OCI-LY7 (cell line): ENCODE data around the gene KIRREL3. TPM values are rescaled to one million over a fixed set of nuclear protein-coding genes. Genes with fewer than 3 reads are reported as not detected.

ENCODE experiments used
- BruUV-seq: library from RNA; stranded (reverse); fragments of 400-500 nt; replicated peaks from 2 replicates; lab custom pipeline; 2021; lab: Mats Ljungman, UMichigan
- CTCF ChIA-PET: fragments of 300-600 bp; sonication (Branson Sonifier 250); formaldehyde crosslinking; loops from one replicate; lab custom pipeline; 2022; ENCODE audit warnings: antibody characterized with exemption; ENCODE audit not compliant: unreplicated experiment; lab: Charles Lee
- POLR2A ChIA-PET: fragments of 300-600 bp; sonication (Branson Sonifier 250); formaldehyde crosslinking; loops from one replicate; lab custom pipeline; 2022; ENCODE audit warnings: antibody characterized with exemption; lab: Charles Lee
- DNase-seq: peaks from one replicate; pipeline ENCODE4 v3.0.0-alpha.2; 2015; ENCODE audit warnings: low spot score
- H2AFZ ChIP-seq: fragments of 200-600 bp; sonication (generic), shearing (Covaris generic); 2 replicates; pipeline ENCODE4 v1.6.1; 2014; ENCODE audit warnings: mild to moderate bottlenecking, antibody characterized with exemption, low read length, moderate library complexity
- H3K27ac ChIP-seq: fragments of 200-600 bp; sonication (generic); 2 replicates; pipeline ENCODE4 v1.5.1; 2014; ENCODE audit warnings: mixed run types, low read depth, mild to moderate bottlenecking, moderate library complexity, low read length, inconsistent platforms; ENCODE audit not compliant: poor library complexity, severe bottlenecking
- H3K36me3 ChIP-seq: fragments of 200-600 bp; sonication (generic); 2 replicates; pipeline ENCODE4 v1.6.1; 2014; ENCODE audit warnings: mild to moderate bottlenecking, antibody characterized with exemption, low read length, moderate library complexity, mixed read lengths; ENCODE audit not compliant: insufficient read depth
- H3K4me1 ChIP-seq: fragments of 200-600 bp; sonication (generic); 2 replicates; pipeline ENCODE4 v1.5.1; 2014; ENCODE audit warnings: mild to moderate bottlenecking, low read length; ENCODE audit not compliant: insufficient read depth, poor library complexity, severe bottlenecking
- H3K4me2 ChIP-seq: fragments of 200-600 bp; sonication (generic); 2 replicates; pipeline ENCODE4 v1.6.1; 2014; ENCODE audit warnings: mild to moderate bottlenecking, low read length
- H3K4me3 ChIP-seq: fragments of 200-600 bp; sonication (generic); 2 replicates; pipeline ENCODE4 v1.5.1; 2014; ENCODE audit warnings: mild to moderate bottlenecking, low read depth, low read length; ENCODE audit not compliant: poor library complexity, severe bottlenecking
- H3K79me2 ChIP-seq: fragments of 200-600 bp; sonication (generic); 2 replicates; pipeline ENCODE4 v1.6.1; 2016; ENCODE audit warnings: low read depth, mild to moderate bottlenecking, low read length, moderate library complexity, mixed read lengths; ENCODE audit not compliant: insufficient read depth
- H3K9me2 ChIP-seq: fragments of 200-600 bp; sonication (generic); 2 replicates; pipeline ENCODE4 v1.6.1; 2016; ENCODE audit warnings: mild to moderate bottlenecking, low read length, mixed read lengths; ENCODE audit not compliant: insufficient read depth
- H3K9me3 ChIP-seq: fragments of 200-600 bp; sonication (generic); 2 replicates; pipeline ENCODE4 v1.6.1; 2014; ENCODE audit warnings: mild to moderate bottlenecking, mixed run types, low read length, mixed read lengths
- H4K20me1 ChIP-seq: fragments of 200-600 bp; sonication (generic); 2 replicates; pipeline ENCODE4 v1.6.1; 2014; ENCODE audit warnings: mild to moderate bottlenecking, antibody characterized with exemption, low read length, moderate library complexity, mixed read lengths; ENCODE audit not compliant: insufficient read depth
- EZH2phosphoT487 ChIP-seq: fragments of 200-600 bp; sonication (generic); IDR thresholded peaks from 2 replicates; pipeline ENCODE4 v1.6.1; 2018; ENCODE audit warnings: low read depth, borderline replicate concordance, mild to moderate bottlenecking, mixed run types, antibody characterized with exemption, low read length, moderate library complexity, mixed read lengths
- intact Hi-C: fragments of 100-400 bp; cut with micrococcal nuclease; formaldehyde crosslinking; loops from one replicate; pipeline ENCODE4 v1.10.0; 2022; ENCODE audit not compliant: unreplicated experiment
- total RNA-seq, 2 experiments: library from RNA; depleted of rRNA in 1 of 2; stranded (reverse); fragments of >200 nt in 1 of 2; shearing (Covaris generic) in 1 of 2; gene quantifications; 2 replicates each; pipeline ENCODE4 v1.2.3, GENCODE V29; 2014 to 2022
- TF ChIP-seq, protein P1 (sequence below): fragments of 200-600 bp; sonication (generic); conservative IDR thresholded peaks from 2 replicates; pipeline ENCODE4 v1.5.1; 2014; ENCODE audit warnings: mild to moderate bottlenecking, antibody characterized with exemption, low read length, moderate library complexity, mixed read lengths

KIRREL3 gene
- total RNA-seq, 2 experiments from 2014 or later: not detected

DNA sequence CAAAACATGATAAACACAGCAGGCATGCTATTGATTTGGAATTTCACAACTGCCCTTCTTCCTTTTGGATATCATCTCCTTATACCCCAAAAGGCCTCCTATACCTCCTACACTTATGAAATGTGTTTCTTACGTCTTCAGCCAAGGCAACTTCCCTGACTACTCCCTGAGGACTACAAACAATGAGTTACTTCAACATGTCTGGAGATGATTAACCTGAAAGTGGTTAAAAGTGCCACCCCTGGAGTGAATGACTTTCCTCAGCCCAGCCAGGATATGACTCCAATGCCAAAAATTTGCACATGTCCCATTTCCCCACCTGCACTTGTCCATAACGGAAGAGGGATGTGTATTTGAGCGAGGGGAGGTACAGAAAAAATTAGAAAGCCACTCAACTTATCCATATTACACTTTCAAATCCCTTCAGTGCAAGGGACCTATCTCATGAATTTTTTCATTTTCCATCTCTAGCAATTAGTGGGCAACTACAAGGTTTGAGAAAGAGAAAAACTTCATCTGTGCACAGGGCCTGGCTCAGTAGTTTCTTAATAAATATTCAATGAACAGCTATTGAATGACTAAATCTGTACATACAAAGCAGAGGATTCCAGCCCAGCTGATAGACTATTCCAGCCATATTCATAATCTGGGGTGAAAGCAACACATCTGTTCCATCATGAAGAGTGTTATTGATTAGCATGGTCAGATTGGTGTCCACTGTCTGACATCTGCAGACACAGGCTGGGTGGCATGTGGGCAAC is 36.8 kb downstream of the KIRREL3 start:
- H3K79me2 ChIP-seq: no peaks in the 10 kb centered on the region
- no peak for DNase-seq
- CTCF ChIA-PET: no interaction called here
- no peak overlapping the region for H3K4me2 ChIP-seq
- intact Hi-C loops: no loop called here
- no peak overlapping the region for H2AFZ ChIP-seq
- no peaks in the 10 kb centered on the region for H4K20me1 ChIP-seq
- no peaks in the 10 kb centered on the region for H3K36me3 ChIP-seq
- no TSS peak for BruUV-seq
- no peaks in the 10 kb centered on the region for H3K4me1 ChIP-seq
- TF ChIP-seq, protein P1, sequence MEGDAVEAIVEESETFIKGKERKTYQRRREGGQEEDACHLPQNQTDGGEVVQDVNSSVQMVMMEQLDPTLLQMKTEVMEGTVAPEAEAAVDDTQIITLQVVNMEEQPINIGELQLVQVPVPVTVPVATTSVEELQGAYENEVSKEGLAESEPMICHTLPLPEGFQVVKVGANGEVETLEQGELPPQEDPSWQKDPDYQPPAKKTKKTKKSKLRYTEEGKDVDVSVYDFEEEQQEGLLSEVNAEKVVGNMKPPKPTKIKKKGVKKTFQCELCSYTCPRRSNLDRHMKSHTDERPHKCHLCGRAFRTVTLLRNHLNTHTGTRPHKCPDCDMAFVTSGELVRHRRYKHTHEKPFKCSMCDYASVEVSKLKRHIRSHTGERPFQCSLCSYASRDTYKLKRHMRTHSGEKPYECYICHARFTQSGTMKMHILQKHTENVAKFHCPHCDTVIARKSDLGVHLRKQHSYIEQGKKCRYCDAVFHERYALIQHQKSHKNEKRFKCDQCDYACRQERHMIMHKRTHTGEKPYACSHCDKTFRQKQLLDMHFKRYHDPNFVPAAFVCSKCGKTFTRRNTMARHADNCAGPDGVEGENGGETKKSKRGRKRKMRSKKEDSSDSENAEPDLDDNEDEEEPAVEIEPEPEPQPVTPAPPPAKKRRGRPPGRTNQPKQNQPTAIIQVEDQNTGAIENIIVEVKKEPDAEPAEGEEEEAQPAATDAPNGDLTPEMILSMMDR: no peak
- TF ChIP-seq EZH2phosphoT487: no peak
- no peak overlapping the region for H3K27ac ChIP-seq
- POLR2A ChIA-PET: interaction anchor here (0.8 kb wide), 1 partner anchor 150 kb away, joined by 3 read pairs; no protein-coding TSS in a partner anchor
- no peaks in the 10 kb centered on the region for H3K9me2 ChIP-seq
- H3K4me3 ChIP-seq: no peak overlapping the region
- no peaks in the 10 kb centered on the region for H3K9me3 ChIP-seq

DNA sequence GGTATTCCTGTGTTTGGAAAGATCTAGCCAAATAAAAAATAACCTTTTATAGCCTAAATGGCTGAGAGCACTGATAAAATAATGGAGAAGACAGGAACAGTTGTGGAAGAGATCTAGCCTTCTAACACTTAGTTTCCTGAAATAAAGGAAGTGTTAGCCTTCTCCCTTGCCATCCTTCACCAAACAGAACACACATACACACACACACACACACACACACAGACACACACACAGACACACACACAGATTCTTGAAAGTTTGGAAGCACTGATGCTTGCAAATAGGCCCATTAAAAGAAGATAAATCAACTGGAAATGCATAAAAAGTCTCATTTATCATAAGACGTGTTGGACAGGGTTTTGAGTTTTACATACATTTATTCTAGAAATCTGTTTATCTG is 37.5 kb downstream of the KIRREL3 start:
- H3K4me2 ChIP-seq: no peak overlapping the region
- no peaks in the 10 kb centered on the region for H4K20me1 ChIP-seq
- no peaks in the 10 kb centered on the region for H3K9me2 ChIP-seq
- BruUV-seq: no TSS peak
- no peaks in the 10 kb centered on the region for H3K36me3 ChIP-seq
- H3K4me1 ChIP-seq: no peaks in the 10 kb centered on the region
- H2AFZ ChIP-seq: no peak overlapping the region
- ChIA-PET CTCF (no interaction called here), POLR2A (no interaction called here)
- H3K4me3 ChIP-seq: no peak overlapping the region
- DNase-seq: no peak
- H3K9me3 ChIP-seq: no peaks in the 10 kb centered on the region
- TF ChIP-seq EZH2phosphoT487: no peak
- TF ChIP-seq, protein P1: no peak
- intact Hi-C loops: no loop called here
- H3K27ac ChIP-seq: no peak overlapping the region
- H3K79me2 ChIP-seq: no peaks in the 10 kb centered on the region

DNA sequence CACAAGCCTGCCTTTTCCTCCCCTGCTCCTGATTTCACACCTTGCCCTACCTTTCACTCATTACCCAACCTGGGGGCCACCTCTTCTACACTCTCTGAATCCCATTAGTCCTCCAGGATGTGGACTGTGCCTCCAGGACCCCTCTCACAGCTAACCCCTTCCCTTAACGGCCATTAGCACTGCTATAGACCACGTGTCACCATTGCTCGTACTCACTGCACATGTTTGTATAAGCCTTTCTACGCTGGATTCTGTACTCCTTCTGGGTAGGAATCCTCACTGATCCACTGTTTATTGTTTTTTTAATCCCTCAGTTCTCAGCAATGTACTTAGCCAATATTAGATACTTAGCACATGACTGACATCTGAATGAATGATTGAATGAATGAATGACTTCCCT is 40.9 kb downstream of the KIRREL3 start:
- Histone ChIP-seq H3K4me3 (no peak overlapping the region), H2AFZ (no peak overlapping the region), H3K79me2 (no peaks in the 10 kb centered on the region), H3K27ac (no peak overlapping the region), H3K4me2 (no peak overlapping the region), H4K20me1 (no peaks in the 10 kb centered on the region), H3K9me3 (no peaks in the 10 kb centered on the region), H3K4me1 (no peaks in the 10 kb centered on the region), H3K9me2 (no peaks in the 10 kb centered on the region), H3K36me3 (no peaks in the 10 kb centered on the region)
- ChIA-PET POLR2A (no interaction called here), CTCF (no interaction called here)
- intact Hi-C loops: no loop called here
- TF ChIP-seq, protein P1: no peak
- BruUV-seq: no TSS peak
- no peak for DNase-seq
